Measurements from ENCODE around the gene SULT2A1.
"Not testable (repeated sequence)": the region's sequence is repeated elsewhere in the genome, so short reads cannot be mapped to it uniquely, and the experiment has no call there.

Gene SULT2A1

GRCh38 chr19:47860602-47861297 is 25.4 kb downstream of the SULT2A1 start:
- DNase-seq (ENCODE audit: low read depth, low spot score) = no peak

DNA sequence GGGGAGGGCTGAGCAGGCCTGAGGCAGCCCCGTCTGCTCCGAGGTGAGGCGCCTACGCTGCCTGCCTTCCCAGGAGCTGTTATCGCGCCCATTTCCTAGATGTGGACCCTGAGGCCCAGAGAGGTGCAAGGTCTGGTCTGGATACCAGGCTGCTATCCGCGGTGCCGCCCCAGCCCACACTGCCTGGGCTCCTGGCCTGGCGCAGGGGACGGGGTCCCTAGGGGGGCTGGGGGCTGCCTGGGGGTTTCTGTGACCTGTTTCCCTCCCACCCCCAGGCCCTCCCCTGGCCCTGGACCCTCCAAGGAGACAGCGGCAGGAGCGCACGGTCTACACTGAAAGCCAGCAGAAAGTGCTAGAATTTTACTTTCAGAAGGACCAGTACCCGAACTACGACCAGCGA is 26.3 kb downstream of the SULT2A1 start:
- not testable (repeated sequence) for DNase-seq (ENCODE audit: low read depth, low spot score)

- not testable (repeated sequence) for DNase-seq (ENCODE audit: low read depth, low spot score)
Measured at GRCh38 chr19:47858646-47859285, 27.3 kb downstream of the SULT2A1 start, which contains the start of gene TPRX2. Gene TPRX2 (plus strand): TSS chr19:47859235. CDS start chr19:47859247, 12 bp downstream.

GRCh38 chr19:47858231-47858630 is 27.9 kb downstream of the SULT2A1 start:
- not testable (repeated sequence) for DNase-seq (ENCODE audit: low read depth, low spot score)

DNA sequence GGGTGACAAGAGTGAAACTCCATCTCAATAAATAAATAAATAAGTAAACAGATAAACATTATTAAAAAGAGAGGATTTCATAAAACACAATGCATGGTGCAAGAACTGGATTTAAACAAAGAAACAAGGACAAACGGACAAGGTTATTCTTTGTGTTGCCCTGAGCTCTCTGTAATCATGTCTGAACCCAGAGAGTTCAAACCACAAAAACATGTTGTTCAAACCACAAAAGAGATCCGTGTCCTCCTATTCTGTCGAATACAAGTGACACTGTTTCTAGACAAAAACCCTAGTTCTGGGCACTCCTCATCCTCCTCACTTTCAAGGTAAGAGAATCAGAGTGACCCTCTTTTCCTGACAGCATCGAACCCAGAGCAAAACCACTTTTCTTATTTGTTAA is 31.7 kb downstream of the SULT2A1 start:
- DNase-seq (ENCODE audit: low read depth, low spot score) = no peak

DNA sequence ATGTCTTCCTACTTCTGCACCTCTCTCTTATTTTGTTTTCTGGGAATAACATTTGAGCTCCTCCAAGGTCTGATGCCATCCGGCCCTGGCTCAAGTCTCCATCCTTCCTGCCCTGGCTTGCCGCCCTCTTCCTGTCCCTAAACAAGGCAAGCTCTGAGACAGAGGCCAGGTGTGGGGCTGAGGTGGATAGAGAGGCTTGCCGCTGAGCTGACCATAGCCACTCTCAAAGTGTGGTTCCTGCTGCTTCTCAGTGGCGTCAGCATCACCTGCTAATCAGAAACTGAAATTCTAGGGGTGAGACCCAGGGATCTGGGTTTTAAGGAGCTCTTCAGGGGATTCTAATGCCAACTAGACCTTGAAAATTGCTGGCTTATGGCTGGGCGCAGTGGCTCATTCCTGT is 33.1 kb downstream of the SULT2A1 start:
- DNase-seq (ENCODE audit: low read depth, low spot score) = no peak

GRCh38 chr19:47848823-47849473 is 37.2 kb downstream of the SULT2A1 start:
- no peak for DNase-seq (ENCODE audit: low read depth, low spot score)

GRCh38 chr19:47848425-47848822 is 37.7 kb downstream of the SULT2A1 start:
- DNase-seq (ENCODE audit: low read depth, low spot score) = no peak

DNA sequence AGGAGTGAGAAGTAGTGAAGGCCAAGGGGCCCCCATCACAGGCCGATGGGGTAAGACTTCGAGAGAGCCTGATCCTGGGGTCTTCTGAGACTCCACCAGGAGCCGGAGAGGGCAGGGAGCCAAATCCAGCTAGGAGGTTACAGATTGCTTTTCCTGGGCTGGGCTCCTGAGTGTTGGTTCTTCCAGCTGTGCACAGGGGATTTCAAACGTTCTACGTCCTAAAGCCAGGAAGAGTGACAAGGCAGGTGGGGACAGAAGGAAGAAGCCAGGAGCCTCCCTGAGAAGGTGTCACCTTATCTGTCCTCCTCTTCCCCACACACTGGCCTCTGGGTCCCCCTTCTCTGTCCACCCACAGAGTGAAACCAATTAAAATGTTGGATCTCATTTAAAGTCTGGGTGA is 43.2 kb downstream of the SULT2A1 start:
- no peak for DNase-seq (ENCODE audit: low read depth, low spot score)

- no peak for DNase-seq (ENCODE audit: low read depth, low spot score)
Measured at GRCh38 chr19:47839913-47840312, 46.2 kb downstream of the SULT2A1 start.

GRCh38 chr19:47839411-47839810 is 46.7 kb downstream of the SULT2A1 start:
- DNase-seq (ENCODE audit: low read depth, low spot score) = no peak

DNA sequence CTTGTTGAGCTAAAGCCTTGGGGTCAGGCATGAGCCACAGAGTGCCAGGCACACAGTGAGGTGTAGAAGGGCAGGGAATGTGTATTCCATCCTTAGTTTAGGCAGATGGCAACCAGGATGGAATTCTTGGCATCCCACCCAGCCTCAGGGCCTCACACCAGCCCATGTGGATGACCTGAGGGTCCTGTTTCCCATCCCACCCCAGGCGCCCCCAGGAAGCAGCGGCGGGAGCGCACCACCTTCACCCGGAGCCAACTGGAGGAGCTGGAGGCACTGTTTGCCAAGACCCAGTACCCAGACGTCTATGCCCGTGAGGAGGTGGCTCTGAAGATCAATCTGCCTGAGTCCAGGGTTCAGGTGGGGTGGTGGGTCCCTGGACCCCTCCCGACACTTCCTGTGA is 50.1 kb downstream of the SULT2A1 start:
- no peak for DNase-seq (ENCODE audit: low read depth, low spot score)

GRCh38 chr19:47832723-47833122 is 53.4 kb downstream of the SULT2A1 start:
- no peak for DNase-seq (ENCODE audit: low read depth, low spot score)

DNA sequence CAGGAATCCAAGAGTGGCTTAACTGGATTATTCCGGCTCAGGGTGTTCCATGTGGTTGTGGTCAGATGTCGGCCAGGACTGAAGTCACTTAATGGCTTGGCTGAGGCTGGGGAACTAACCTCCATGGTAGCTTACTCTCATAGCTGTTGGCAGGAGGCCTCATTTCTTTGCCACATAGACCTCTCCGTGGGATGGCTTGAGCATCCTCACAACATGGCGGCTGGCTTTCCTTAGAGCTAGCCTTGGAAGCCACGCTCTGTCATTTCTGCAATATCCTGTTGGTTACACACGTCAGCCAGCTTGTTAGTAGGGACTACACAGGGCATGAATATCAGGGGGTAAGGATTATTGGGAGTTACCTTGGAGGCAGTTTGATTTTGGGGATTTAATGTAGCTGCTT is 59.3 kb downstream of the SULT2A1 start:
- no peak for DNase-seq (ENCODE audit: low read depth, low spot score)

- no peak for DNase-seq (ENCODE audit: low read depth, low spot score)
Measured at GRCh38 chr19:47824396-47824795, 61.7 kb downstream of the SULT2A1 start.

DNA sequence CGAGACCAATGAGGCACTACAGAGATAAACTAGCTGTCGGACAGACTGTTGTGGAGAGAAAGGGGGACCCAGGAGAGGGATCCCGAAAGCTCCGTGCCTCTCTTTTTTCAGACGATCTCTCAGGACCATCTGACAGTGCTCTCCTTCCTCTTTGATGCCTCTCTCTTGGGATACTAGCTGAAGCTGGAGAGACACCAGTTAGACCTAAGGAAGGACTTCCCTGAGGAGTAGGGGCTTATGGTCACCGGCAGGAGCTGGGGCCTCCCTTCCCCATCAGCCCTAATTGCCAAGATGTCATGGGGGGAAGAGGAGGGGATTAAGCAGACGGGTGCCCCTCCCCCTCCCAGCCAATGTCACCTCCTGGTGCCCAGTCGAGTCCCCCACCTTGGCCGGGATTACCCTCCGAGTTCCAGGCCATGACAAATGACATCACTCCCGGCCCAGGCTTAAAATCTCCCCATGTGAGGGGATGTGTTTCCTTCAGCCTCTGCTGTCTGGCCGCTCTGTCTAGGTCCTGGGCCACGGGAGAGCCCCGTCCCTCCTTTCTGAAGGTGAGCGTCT is 64.6 kb downstream of the SULT2A1 start, which contains the start of gene CRX:
CRX (plus strand) TSS at position 478 of the 561 bp plus-strand sequence. CDS start 12,507 bp downstream, outside the sequence.
- no peak for DNase-seq (ENCODE audit: low read depth, low spot score)
